Stimulated activated CD8-positive, alpha-beta memory T cell treated with anti-CD3 and anti-CD28 coated beads, Interleukin-12 subunit alpha, Interleukin-12 subunit beta, amount 100 ng/mL, for 24 hours (primary cell): ENCODE data around the gene RGL1.
"Not testable (repeated sequence)": the region's sequence is repeated elsewhere in the genome, so short reads cannot be mapped to it uniquely, and the experiment has no call there.

Source experiments
- DNase-seq: peaks from one replicate; pipeline ENCODE4 v3.0.0-alpha.2; 2020; ENCODE audit errors: extremely low read depth

RGL1 gene

DNA sequence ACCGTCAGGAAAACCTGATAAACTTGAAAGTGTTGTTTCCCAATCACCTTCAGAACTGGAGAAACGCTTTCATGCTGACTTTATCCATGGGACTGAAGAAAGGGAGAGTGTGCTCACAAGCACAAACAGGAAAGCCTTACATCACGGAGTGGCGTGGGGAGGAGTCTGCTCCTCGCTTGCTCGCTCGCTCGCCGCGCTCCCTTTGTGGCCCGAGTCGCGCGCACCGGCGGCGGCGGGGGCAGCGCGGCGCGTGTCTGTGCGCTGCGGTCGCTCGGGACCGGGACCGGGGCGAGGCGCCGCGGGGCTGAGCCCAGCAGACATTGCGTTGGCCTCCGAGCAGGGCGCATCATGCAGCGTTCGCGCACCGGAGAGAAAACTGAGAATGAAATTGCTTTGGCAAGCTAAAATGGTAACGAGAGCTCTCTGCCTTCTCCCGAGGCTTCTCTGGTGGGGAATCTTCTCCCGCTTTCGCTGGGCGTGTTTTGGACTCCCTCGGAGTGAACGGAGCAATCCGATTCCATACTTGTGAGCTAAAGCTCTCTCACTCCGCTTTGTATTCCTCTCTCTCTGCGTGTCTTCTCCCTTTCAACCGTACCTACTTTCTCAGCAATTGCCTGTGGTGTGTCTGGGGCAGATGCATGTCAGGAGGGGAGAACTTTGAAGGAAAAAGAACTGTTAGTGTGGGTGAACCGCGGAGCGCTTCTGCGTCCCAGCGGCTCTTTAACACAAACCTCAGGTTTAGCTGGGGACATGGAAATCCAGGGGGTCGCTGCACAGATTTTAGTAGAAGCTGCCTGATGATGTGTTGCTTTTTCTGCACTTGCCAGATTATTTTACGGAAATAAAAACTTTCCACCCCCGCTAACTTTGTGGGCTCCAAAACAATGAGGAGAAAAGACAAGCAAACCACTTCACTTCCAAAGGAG lies at the start of gene RGL1:
Gene RGL1, plus strand, starts transcription at position 205 of the 926 bp plus-strand sequence. Its CDS starts 178 bp downstream, at position 383.
- DNase-seq, result no peak

DNA sequence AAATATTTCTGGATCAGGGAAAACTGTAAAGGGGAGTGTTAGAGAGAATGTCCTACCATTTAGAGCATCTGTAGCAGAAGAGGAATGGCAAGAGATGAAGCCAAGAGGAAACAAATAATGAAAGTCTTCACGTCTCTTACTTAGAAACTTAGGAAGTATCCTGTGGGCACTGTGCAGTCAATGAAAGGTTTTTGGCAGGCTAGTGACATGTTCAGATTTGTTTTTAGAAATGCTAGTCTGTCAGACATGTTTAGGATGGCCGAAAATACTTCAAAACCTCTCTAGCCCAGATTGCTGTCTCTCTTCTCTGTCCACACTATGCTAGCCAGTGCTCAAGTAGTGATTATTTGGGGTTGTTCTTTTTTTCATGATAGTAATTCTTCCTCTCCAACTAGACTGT lies 48.6 kb upstream of the RGL1 start:
- no peak for DNase-seq

GRCh38 chr1:183757061-183757460 lies 47.9 kb upstream of the RGL1 start:
- no peak for DNase-seq

- DNase-seq, result no peak
These were observed 46.0 kb upstream of the RGL1 start for GRCh38 chr1:183758913-183759312.

DNA sequence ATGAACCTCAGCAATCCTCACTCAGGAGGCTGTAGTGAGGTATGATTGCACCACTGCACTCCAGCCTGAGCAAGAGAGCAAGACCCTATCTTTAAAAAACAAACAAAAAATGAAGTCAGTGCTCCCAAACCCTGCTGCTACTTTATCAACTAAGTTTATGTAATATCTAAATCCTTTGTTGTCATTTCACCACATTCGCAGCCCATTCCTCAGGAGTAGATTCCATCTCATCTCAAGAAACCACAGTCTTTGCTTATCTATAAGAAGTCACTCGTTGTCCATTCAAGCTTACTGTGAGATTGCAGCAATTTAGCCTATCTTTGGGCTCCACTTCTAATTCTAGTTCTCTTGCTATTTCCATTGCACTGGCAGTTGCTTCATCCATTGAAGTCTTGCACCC lies 44.3 kb upstream of the RGL1 start:
- DNase-seq, result no peak

DNA sequence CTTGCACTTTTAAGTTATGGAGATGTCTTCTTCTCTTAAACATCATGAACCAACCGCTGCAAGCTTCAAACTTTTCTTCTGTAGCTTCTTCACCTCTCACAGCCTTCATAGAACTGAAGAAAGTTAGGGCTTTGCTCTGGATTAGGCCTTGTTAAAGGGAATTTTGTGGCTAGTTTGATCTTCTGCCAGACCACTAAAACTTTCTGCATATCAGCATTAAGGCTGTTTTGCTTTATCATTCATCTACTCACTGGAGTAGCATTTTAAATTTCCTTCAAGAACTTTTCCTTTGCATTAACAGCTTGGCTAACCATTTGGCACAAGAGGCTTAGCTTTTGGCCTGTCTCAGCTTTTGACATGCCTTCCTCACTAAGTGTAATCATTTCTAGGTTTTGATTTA lies 43.0 kb upstream of the RGL1 start:
- no peak for DNase-seq

DNA sequence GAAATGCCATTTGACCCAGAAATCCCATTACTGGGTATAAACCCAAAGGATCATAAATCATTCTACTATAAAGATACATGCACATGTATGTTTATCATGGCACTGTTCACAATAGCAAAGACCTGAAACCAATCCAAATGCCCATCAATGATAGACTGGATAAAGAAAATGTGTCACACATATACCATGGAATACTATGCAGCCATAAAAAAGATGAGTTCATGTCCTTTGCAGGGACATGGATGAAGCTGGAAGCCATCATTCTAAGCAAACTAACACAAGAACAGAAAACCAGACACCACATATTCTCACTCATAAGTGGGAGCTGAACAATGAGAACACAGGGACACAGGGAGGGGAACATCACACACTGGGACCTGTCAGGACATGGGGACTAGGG lies 42.1 kb upstream of the RGL1 start:
- not testable (repeated sequence) for DNase-seq

DNA sequence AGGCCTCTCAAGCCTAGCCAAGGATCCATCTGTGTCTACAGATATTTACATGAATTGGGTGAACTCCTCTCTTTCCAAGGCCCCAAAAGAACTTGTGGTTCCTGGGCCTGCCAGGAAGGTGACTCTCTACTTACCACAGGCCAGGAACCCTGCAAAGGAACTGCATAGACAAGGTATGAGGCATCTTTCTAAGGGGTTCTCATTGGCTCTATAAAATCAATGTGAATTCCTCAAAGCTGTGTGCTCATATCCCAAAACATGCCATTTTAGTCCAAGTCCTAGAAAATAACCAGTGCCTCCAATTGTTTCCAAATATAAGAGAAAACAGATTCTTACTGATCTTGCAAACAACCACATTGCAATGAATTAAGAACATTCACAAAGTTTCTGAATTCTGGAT lies 39.9 kb upstream of the RGL1 start:
- no peak for DNase-seq

DNA sequence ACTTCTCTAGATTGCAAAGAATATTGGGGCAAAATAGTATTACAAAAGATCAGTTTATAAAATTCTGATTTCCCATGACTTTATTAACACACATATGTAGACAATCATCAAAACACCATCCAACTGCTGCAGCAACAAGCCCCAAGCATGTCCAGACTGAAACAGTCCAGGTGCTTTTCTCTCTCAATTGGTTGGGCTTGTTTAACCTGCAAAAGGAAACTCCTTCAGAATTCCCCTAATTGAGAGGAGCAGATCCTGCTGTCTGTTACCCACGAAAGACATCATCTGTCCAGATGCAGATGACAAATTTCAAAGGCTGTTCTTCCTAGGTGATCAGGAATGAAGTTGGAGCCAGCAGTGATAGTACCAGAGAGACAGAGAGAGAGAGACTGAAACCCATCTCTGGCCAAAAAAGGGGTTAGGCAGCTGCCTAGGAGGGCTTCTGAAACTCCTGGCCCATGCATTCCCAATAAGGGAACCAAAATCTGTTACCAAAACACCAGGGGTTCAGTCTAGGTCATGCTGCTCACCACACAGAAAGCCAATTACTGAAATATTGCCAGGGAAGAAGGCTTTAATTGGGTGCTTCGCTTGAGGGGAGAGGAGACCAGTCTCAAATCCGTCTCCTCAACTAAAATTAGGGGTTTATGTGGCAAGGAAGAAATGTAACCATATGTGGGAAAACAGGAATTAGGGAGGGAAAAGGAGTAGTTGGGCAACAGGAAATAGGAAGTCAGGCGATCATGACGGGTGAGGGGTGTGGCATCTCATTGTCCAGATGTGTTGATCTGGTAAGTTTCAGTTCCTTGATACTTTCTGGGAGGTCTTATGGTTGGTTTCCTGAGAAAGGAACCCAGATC lies 34.7 kb upstream of the RGL1 start:
- DNase-seq, result no peak

GRCh38 chr1:183770816-183771128 lies 34.1 kb upstream of the RGL1 start:
- no peak for DNase-seq

- DNase-seq, result no peak
These were observed 31.2 kb upstream of the RGL1 start for GRCh38 chr1:183773482-183774274.

- DNase-seq, result no peak
These were observed 30.0 kb upstream of the RGL1 start for GRCh38 chr1:183774938-183775337.

- DNase-seq, result no peak
These were observed 28.2 kb upstream of the RGL1 start for GRCh38 chr1:183776731-183777130.

GRCh38 chr1:183777328-183777727 lies 27.6 kb upstream of the RGL1 start:
- DNase-seq, result no peak

GRCh38 chr1:183778045-183778444 lies 26.9 kb upstream of the RGL1 start:
- DNase-seq, result no peak

DNA sequence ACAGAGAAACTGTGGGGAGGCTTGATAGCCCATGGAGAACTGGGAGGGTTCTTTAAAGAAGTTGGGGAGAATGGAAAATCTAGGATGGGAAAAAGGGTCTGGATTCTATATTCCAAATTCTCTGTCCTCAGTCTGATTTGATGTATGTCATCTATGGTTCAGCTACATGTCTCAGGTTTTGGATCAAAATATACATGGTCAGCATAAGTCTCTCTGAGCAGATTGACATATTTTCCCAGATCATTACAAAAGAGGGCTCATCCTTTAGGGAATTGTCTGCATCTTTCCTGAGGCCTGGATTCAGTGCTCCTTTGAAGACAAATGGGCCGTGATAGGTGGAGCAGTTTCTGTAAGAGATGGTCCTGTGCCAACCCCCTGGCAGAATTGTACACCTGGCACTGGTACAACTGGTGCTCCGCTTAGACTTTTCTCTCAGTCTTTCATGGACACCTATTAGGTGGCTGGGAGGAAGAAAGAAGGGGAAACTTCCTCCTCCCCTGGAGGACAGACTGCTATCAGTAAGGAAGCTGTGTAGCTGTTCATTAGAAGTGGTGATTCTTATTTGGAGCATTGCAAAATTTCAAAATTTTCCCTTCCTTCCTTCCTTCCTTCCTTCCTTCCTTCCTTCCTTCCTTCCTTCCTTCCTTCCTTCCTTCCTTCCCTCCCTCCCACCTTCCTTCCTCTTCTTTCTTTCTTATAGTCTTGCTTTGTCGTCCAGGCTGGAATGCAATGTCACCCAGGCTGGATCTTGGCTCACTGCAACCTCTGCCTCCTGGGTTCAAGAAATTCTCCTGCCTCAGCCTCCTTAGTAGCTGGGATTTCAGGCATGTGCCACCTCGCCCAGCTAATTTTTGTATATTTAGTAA lies 26.1 kb upstream of the RGL1 start:
- DNase-seq, result no peak

DNA sequence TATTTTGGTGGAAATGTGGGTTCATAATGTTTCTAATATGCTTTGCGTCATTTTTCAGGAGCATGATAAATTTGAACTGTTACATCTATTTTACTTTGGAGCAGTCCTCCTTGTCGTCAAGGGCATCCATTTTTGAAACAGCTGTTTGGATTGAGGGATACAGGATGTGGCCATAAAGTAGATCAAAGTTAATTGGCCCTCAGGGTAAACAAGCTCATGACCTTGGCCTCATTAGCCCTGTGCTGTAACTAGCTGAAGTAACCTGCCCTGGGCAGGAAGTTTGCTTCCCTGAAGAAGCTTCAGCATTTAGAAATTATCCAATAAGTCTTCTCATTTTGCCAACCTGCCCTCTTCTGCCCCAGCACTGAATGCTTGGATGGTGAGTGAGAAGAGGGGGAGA lies 24.8 kb upstream of the RGL1 start:
- no peak for DNase-seq

DNA sequence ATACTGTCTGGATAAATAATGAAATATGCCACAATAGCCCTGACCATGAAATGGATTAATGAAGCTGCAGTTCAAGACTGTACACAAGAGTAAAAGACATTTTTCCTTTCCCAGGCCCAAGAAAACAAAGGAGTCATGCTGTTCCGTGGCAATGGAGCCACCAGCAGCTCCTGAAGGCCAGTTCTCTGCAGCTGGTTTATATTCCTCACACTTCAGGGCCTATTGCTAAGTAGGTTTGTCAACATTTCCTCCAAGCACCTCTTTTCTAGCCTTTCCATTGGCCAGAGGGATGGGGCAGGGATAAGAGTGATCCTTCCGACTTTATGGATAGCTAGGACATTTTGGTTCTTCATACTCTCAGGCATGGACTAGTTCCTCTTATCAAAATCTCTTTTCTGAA lies 24.2 kb upstream of the RGL1 start:
- no peak for DNase-seq

- no peak for DNase-seq
These were observed 21.6 kb upstream of the RGL1 start for GRCh38 chr1:183783342-183783741.

GRCh38 chr1:183783767-183784637 lies 20.9 kb upstream of the RGL1 start:
- no peak for DNase-seq
